Measurements from ENCODE around the gene JARID2.
A peak's percentile ranks its signal among the peaks of the same experiment; 100 is the strongest.

The JARID2 gene

GRCh38 chr6:15427331-15428070 is 181.6 kb downstream of the JARID2 start:
- no peak for DNase-seq

GRCh38 chr6:15429141-15430110 is 183.6 kb downstream of the JARID2 start:
- DNase-seq: no peak

- no peak for DNase-seq
Measured at GRCh38 chr6:15430186-15430585, 184.3 kb downstream of the JARID2 start.

- no peak for DNase-seq
Measured at GRCh38 chr6:15430931-15431405, 185.1 kb downstream of the JARID2 start.

- no peak for DNase-seq
Measured at GRCh38 chr6:15431762-15432483, 186.1 kb downstream of the JARID2 start.

GRCh38 chr6:15433511-15433861 is 187.6 kb downstream of the JARID2 start:
- DNase-seq: no peak

GRCh38 chr6:15434263-15434662 is 188.4 kb downstream of the JARID2 start:
- no peak for DNase-seq

- no peak for DNase-seq
Measured at GRCh38 chr6:15434823-15435380, 189.0 kb downstream of the JARID2 start.

- DNase-seq: no peak
Measured at GRCh38 chr6:15435468-15435867, 189.6 kb downstream of the JARID2 start.

GRCh38 chr6:15436451-15436850 is 190.6 kb downstream of the JARID2 start:
- DNase-seq: no peak

GRCh38 chr6:15437090-15437635 is 191.3 kb downstream of the JARID2 start:
- DNase-seq: no peak

- DNase-seq: peak; percentile 27
Measured at GRCh38 chr6:15439410-15440025, 193.6 kb downstream of the JARID2 start.

GRCh38 chr6:15440040-15440439 is 194.2 kb downstream of the JARID2 start:
- DNase-seq: no peak

GRCh38 chr6:15441215-15441868 is 195.5 kb downstream of the JARID2 start:
- no peak for DNase-seq

GRCh38 chr6:15441981-15442380 is 196.1 kb downstream of the JARID2 start:
- no peak for DNase-seq

- no peak for DNase-seq
Measured at GRCh38 chr6:15442467-15442866, 196.6 kb downstream of the JARID2 start.

- no peak for DNase-seq
Measured at GRCh38 chr6:15443119-15443830, 197.4 kb downstream of the JARID2 start.

GRCh38 chr6:15444081-15444731 is 198.3 kb downstream of the JARID2 start:
- DNase-seq: no peak

- no peak for DNase-seq
Measured at GRCh38 chr6:15444881-15445280, 199.0 kb downstream of the JARID2 start.

GRCh38 chr6:15447546-15448267 is 201.8 kb downstream of the JARID2 start:
- DNase-seq: no peak

Measured in GDM1 (cell line).